Trophoblast cell (in vitro differentiated cells and primary cell): ENCODE results near the gene POLA1.

Experiments
- DNase-seq, 2 donors: peaks; one replicate each; pipeline ENCODE4 v3.0.0-alpha.2; 2016
- H2AFZ ChIP-seq: 2 replicates; pipeline ENCODE4 v1.6.1; 2013; ENCODE audit warnings: low read length, moderate library complexity, mild to moderate bottlenecking; ENCODE audit not compliant: insufficient read depth, poor library complexity
- H2AK5ac ChIP-seq: 2 replicates; pipeline ENCODE4 v1.6.1; 2013; ENCODE audit warnings: mild to moderate bottlenecking, low read length
- H2BK120ac ChIP-seq: 2 replicates; pipeline ENCODE4 v1.6.1; 2013; ENCODE audit warnings: low read length, mild to moderate bottlenecking, moderate library complexity; ENCODE audit not compliant: insufficient read depth, poor library complexity
- H2BK12ac ChIP-seq: 2 replicates; pipeline ENCODE4 v1.6.1; 2013; ENCODE audit warnings: mild to moderate bottlenecking, low read length, moderate library complexity
- H2BK5ac ChIP-seq: 2 replicates; pipeline ENCODE4 v1.6.1; 2013; ENCODE audit warnings: low read length, low read depth, moderate library complexity, mild to moderate bottlenecking; ENCODE audit not compliant: poor library complexity
- H3K14ac ChIP-seq: 2 replicates; pipeline ENCODE4 v1.6.1; 2013; ENCODE audit warnings: mild to moderate bottlenecking, low read length
- H3K18ac ChIP-seq: 2 replicates; pipeline ENCODE4 v1.6.1; 2013; ENCODE audit warnings: mild to moderate bottlenecking, low read length
- H3K23ac ChIP-seq: 2 replicates; pipeline ENCODE4 v1.6.1; 2013; ENCODE audit warnings: low read length
- H3K27ac ChIP-seq: 2 replicates; pipeline ENCODE4 v1.5.1; 2013; ENCODE audit warnings: low read depth, mild to moderate bottlenecking, inconsistent platforms, low read length, moderate library complexity
- H3K27me3 ChIP-seq: 2 replicates; pipeline ENCODE4 v1.6.1; 2013; ENCODE audit warnings: inconsistent platforms, mild to moderate bottlenecking, low read length, moderate library complexity; ENCODE audit not compliant: insufficient read depth
- H3K36me3 ChIP-seq, 2 experiments: 1 replicate in 1 of 2; 2 replicates in 1 of 2; pipeline ENCODE4 v1.6.1; 2013; ENCODE audit warnings: low read length in 2 of 2, mild to moderate bottlenecking in 2 of 2, moderate library complexity in 1 of 2; ENCODE audit not compliant: insufficient read depth in 2 of 2, control insufficient read depth in 1 of 2
- H3K4ac ChIP-seq: 2 replicates; pipeline ENCODE4 v1.6.1; 2013; ENCODE audit warnings: low read depth, mild to moderate bottlenecking, low read length, moderate library complexity
- H3K4me1 ChIP-seq, 2 experiments: 1 replicate in 1 of 2; 2 replicates in 1 of 2; pipeline ENCODE4 v1.6.1; 2013; ENCODE audit warnings: low read length in 2 of 2, mild to moderate bottlenecking in 2 of 2, moderate library complexity in 1 of 2; ENCODE audit not compliant: insufficient read depth in 2 of 2, control insufficient read depth in 1 of 2
- H3K4me2 ChIP-seq: 2 replicates; pipeline ENCODE4 v1.6.1; 2013; ENCODE audit warnings: inconsistent platforms, mild to moderate bottlenecking, low read length, moderate library complexity
- H3K4me3 ChIP-seq: 2 replicates; pipeline ENCODE4 v1.5.1; 2013; ENCODE audit warnings: mild to moderate bottlenecking, low read depth, low read length, inconsistent platforms
- H3K79me1 ChIP-seq: one replicate; pipeline ENCODE4 v1.6.1; 2013; ENCODE audit warnings: low read length
- H3K79me2 ChIP-seq: 2 replicates; pipeline ENCODE4 v1.6.1; 2013; ENCODE audit warnings: low read length, mild to moderate bottlenecking; ENCODE audit not compliant: control insufficient read depth, insufficient read depth, poor library complexity
- H3K9ac ChIP-seq: 2 replicates; pipeline ENCODE4 v1.6.1; 2013; ENCODE audit warnings: mild to moderate bottlenecking, low read length
- H3K9me3 ChIP-seq: 2 replicates; pipeline ENCODE4 v1.6.1; 2013; ENCODE audit warnings: low read depth, mild to moderate bottlenecking, control low read depth, inconsistent platforms, low read length; ENCODE audit not compliant: insufficient read depth
- H4K12ac ChIP-seq: 2 replicates; pipeline ENCODE4 v1.6.1; 2013; ENCODE audit warnings: low read depth, mild to moderate bottlenecking, low read length, moderate library complexity
- H4K8ac ChIP-seq: 2 replicates; pipeline ENCODE4 v1.6.1; 2013; ENCODE audit warnings: low read depth, mild to moderate bottlenecking, low read length, moderate library complexity
- H4K91ac ChIP-seq: one replicate; pipeline ENCODE4 v1.6.1; 2013; ENCODE audit warnings: low read depth, mild to moderate bottlenecking, low read length, moderate library complexity
- WGBS: extraction: QIAGEN DNeasy Blood & Tissue Kit; methylation state at CpG from one replicate; pipeline ENCODE4 v1.1.7; 2013; ENCODE audit warnings: missing lambda C conversion rate; ENCODE audit not compliant: insufficient read length, insufficient coverage; ENCODE audit errors: extremely low coverage; 5-methylcytosine and 5-hydroxymethylcytosine counted together

POLA1 gene

GRCh38 chrX:25015486-25016360, 322.0 kb downstream of the POLA1 start, which contains the start of gene ARX:
Gene ARX, minus strand, starts transcription at chrX:25015965. Its CDS starts 228 bp downstream, at chrX:25015737.
- peaks cover 6 to 14% of the 10 kb centered on the region in 2 experiments for H3K4me1 ChIP-seq
- no peak within 1 kb of the TSS for H3K4me3 ChIP-seq
- no peak within 1 kb of the TSS for H3K14ac ChIP-seq
- no peak within 1 kb of the TSS for H2AFZ ChIP-seq
- no peaks in the 10 kb centered on the region for H3K79me2 ChIP-seq
- peak within 1 kb of the TSS; percentile 45 for H3K4me2 ChIP-seq
- peak in 1 of 2 donors; percentile 54 for DNase-seq
- no peaks in the 10 kb centered on the region for H3K79me1 ChIP-seq
- H4K12ac ChIP-seq = no peak within 1 kb of the TSS
- H3K4ac ChIP-seq = no peak within 1 kb of the TSS
- H3K18ac ChIP-seq = no peak within 1 kb of the TSS
- H2AK5ac ChIP-seq = no peak within 1 kb of the TSS
- H2BK12ac ChIP-seq = no peak within 1 kb of the TSS
- no CpG with 5 or more reads among the region's 58 CpGs for WGBS
- H3K36me3 ChIP-seq = no peaks in the 10 kb centered on the region
- H3K27me3 ChIP-seq = peaks cover 75% of the 10 kb centered on the region
- no peak within 1 kb of the TSS for H4K8ac ChIP-seq
- no peak within 1 kb of the TSS for H3K9ac ChIP-seq
- H4K91ac ChIP-seq = no peak within 1 kb of the TSS
- peaks cover 6% of the 10 kb centered on the region for H3K9me3 ChIP-seq
- H2BK120ac ChIP-seq = no peak within 1 kb of the TSS
- no peak within 1 kb of the TSS for H3K23ac ChIP-seq
- no peak within 1 kb of the TSS for H2BK5ac ChIP-seq
- H3K27ac ChIP-seq = no peak within 1 kb of the TSS

GRCh38 chrX:25016361-25016671, 322.6 kb downstream of the POLA1 start:
- H2AK5ac ChIP-seq = no peak overlapping the region
- H3K79me1 ChIP-seq = no peaks in the 10 kb centered on the region
- H2BK12ac ChIP-seq = no peak overlapping the region
- no peak overlapping the region for H3K4me3 ChIP-seq
- H3K14ac ChIP-seq = no peak overlapping the region
- H2AFZ ChIP-seq = no peak overlapping the region
- H4K8ac ChIP-seq = no peak overlapping the region
- H3K27ac ChIP-seq = no peak overlapping the region
- H3K9me3 ChIP-seq = peaks cover 6% of the 10 kb centered on the region
- H3K4me2 ChIP-seq = no peak overlapping the region
- H3K9ac ChIP-seq = no peak overlapping the region
- H3K23ac ChIP-seq = no peak overlapping the region
- no peak overlapping the region for H3K18ac ChIP-seq
- no peak for DNase-seq
- no peaks in the 10 kb centered on the region for H3K79me2 ChIP-seq
- no peak overlapping the region for H4K12ac ChIP-seq
- peaks cover 72% of the 10 kb centered on the region for H3K27me3 ChIP-seq
- H4K91ac ChIP-seq = no peak overlapping the region
- no CpG with 5 or more reads among the region's 20 CpGs for WGBS
- H2BK5ac ChIP-seq = no peak overlapping the region
- H3K4me1 ChIP-seq = peaks cover 6 to 17% of the 10 kb centered on the region in 2 experiments
- no peaks in the 10 kb centered on the region for H3K36me3 ChIP-seq
- no peak overlapping the region for H3K4ac ChIP-seq
- no peak overlapping the region for H2BK120ac ChIP-seq

GRCh38 chrX:25016938-25017598, 323.4 kb downstream of the POLA1 start:
- Histone ChIP-seq H3K36me3 (no peaks in the 10 kb centered on the region), H2BK5ac (no peak overlapping the region)
- no CpG with 5 or more reads among the region's 17 CpGs for WGBS

GRCh38 chrX:25017667-25018247, 324.0 kb downstream of the POLA1 start:
- no peaks in the 10 kb centered on the region for H3K36me3 ChIP-seq
- H3K4me3 ChIP-seq = no peak overlapping the region
- no peak overlapping the region for H3K14ac ChIP-seq
- peaks cover 6 to 16% of the 10 kb centered on the region in 2 experiments for H3K4me1 ChIP-seq
- no peak overlapping the region for H3K18ac ChIP-seq
- no peak overlapping the region for H4K91ac ChIP-seq
- peaks cover 6% of the 10 kb centered on the region for H3K9me3 ChIP-seq
- H2BK120ac ChIP-seq = no peak overlapping the region
- H4K12ac ChIP-seq = no peak overlapping the region
- H3K4ac ChIP-seq = no peak overlapping the region
- no peak overlapping the region for H3K23ac ChIP-seq
- no peak overlapping the region for H2BK5ac ChIP-seq
- H3K9ac ChIP-seq = no peak overlapping the region
- H4K8ac ChIP-seq = no peak overlapping the region
- H2AFZ ChIP-seq = no peak overlapping the region
- peak overlapping the region; percentile 50 for H3K4me2 ChIP-seq
- no peaks in the 10 kb centered on the region for H3K79me2 ChIP-seq
- no peak overlapping the region for H3K27ac ChIP-seq
- no peaks in the 10 kb centered on the region for H3K79me1 ChIP-seq
- peaks cover 69% of the 10 kb centered on the region for H3K27me3 ChIP-seq
- no peak overlapping the region for H2BK12ac ChIP-seq
- WGBS = no CpG with 5 or more reads among the region's 32 CpGs
- peak in 1 of 2 donors; percentile 14 for DNase-seq
- no peak overlapping the region for H2AK5ac ChIP-seq

More at GRCh38 chrX:25016938-25017598, 323.4 kb downstream of the POLA1 start:
- no peak overlapping the region for H3K23ac ChIP-seq
- no peak overlapping the region for H3K27ac ChIP-seq
- DNase-seq = no peak
- no peak overlapping the region for H4K8ac ChIP-seq
- no peaks in the 10 kb centered on the region for H3K79me2 ChIP-seq
- H3K4me3 ChIP-seq = no peak overlapping the region
- H2BK12ac ChIP-seq = no peak overlapping the region
- no peak overlapping the region for H2AFZ ChIP-seq
- H2AK5ac ChIP-seq = no peak overlapping the region
- no peaks in the 10 kb centered on the region for H3K79me1 ChIP-seq
- peaks cover 6 to 17% of the 10 kb centered on the region in 2 experiments for H3K4me1 ChIP-seq
- no peak overlapping the region for H4K12ac ChIP-seq
- peaks cover 6% of the 10 kb centered on the region for H3K9me3 ChIP-seq
- no peak overlapping the region for H3K14ac ChIP-seq
- no peak overlapping the region for H2BK120ac ChIP-seq
- no peak overlapping the region for H3K4me2 ChIP-seq
- H4K91ac ChIP-seq = no peak overlapping the region
- H3K4ac ChIP-seq = no peak overlapping the region
- peaks cover 71% of the 10 kb centered on the region for H3K27me3 ChIP-seq
- H3K18ac ChIP-seq = no peak overlapping the region
- no peak overlapping the region for H3K9ac ChIP-seq
